ENCODE measurements around the gene USP38.
"Not testable (repeated sequence)": the region's sequence is repeated elsewhere in the genome, so short reads cannot be mapped to it uniquely, and the experiment has no call there.

The USP38 gene

DNA sequence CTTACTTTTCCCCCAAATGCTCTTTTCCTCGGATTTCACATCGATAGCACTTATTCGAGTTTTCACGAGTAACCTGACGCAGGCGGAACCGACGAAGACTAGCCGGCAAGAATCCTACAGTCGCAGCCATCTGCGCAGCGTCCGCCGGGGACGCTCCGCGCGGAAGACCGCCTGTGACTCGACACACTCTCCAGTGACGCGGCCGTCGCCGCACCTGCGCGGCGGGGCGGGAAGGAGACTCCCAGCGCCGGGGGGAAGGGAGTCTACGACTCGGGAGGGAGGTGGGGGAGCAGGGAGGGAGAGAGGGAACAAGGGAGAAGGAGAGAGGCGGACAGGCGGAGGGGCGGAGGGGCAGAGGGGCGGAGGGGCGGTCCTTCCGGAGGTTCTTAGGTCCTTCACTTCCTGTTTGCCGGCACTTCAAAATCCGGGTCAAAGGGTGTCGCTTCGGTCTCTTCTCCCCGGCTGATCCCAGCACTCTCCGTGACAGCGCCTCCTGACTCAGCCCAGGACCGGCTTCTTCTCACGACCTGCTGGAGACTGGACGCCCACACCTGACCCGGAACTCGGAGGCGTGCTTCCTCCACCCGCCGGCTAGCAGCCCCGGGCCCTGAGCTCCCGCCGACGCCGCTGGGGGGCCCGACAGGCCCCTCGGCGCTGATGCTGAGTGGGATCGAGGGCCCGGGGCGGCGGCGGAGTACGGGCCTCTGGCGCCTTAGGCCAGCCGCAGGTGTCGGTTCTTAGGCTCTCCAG lies at the start of gene USP38:
Gene USP38, plus strand, starts transcription at position 415 of the 750 bp plus-strand sequence. CDS start 534 bp downstream, outside the sequence.
- in situ Hi-C loops (cut with HindIII; ENCODE audit: low sequenced_read_pairs): no loop called here

GRCh38 chr4:143135358-143135757 lies 49.4 kb upstream of the USP38 start:
- in situ Hi-C loops (cut with HindIII; ENCODE audit: low sequenced_read_pairs): no loop called here

DNA sequence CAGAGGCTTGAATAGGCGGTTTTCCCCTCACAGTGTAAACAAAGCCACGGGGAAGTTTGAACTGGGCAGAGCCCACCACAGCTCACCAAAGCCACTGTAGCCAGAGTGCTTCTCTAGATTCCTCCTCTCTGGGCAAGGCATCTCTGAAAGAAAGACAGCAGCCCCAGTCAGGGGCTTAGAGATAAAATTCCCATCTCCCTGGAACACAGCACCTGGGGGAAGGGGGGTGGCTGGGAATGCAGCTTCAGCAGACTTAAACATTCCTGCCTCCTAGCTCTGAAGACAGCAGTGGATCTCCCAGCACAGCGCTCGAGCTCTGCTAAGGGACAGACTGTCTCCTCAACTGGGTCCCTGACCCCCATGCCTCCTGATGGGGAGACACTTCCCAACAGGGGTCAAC lies 44.0 kb upstream of the USP38 start:
- in situ Hi-C loops (cut with HindIII; ENCODE audit: low sequenced_read_pairs): no loop called here

DNA sequence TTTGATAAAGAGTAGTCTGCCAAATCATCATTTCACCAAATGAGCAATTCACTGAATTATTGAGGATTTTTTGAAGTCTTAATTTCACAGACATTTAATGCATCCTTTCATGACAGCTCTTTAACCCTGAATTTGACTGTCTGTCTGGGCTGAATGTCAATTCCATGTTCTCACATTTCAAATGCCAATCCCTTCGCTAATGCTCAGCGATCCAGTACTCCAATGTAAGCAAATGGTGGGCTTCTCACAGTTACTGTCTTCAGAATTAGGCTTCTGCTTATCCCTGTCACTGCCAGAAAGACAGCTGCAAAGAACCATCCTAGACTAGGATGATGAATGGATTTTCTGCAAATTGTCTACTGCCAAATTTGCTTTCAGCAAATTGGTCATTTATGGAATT lies 36.2 kb upstream of the USP38 start:
- in situ Hi-C loops (cut with HindIII; ENCODE audit: low sequenced_read_pairs): no loop called here

- in situ Hi-C loops (cut with HindIII; ENCODE audit: low sequenced_read_pairs): no loop called here
These were observed 27.9 kb upstream of the USP38 start for GRCh38 chr4:143156853-143157252.

- in situ Hi-C loops (cut with HindIII; ENCODE audit: low sequenced_read_pairs): no loop called here
These were observed 21.1 kb upstream of the USP38 start for GRCh38 chr4:143163614-143164013.

- in situ Hi-C loops (cut with HindIII; ENCODE audit: low sequenced_read_pairs): not testable (repeated sequence)
These were observed 18.0 kb upstream of the USP38 start for GRCh38 chr4:143166722-143167121.

DNA sequence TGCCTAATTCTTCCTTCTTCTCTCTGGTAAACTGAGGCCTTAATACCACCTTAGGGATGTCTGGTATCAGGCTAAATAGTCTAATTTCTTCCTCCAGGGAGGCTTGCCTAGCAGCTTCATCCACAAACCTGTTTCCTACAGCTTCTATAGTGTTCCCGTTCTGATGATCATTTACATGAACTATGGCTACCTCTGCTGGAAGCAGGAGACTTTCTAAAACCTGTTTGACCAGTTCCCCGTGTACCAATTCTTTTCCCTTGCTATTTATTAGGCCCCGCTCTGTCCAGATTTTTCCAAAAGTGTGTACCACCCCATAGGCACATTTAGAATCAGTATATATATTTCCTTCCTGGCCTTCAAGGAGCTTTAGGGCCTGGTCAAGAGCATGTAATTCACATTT lies 5.8 kb upstream of the USP38 start:
- in situ Hi-C loops (cut with HindIII; ENCODE audit: low sequenced_read_pairs): no loop called here

GRCh38 chr4:143183513-143184216 lies 1.1 kb upstream of the USP38 start:
- in situ Hi-C loops (cut with HindIII; ENCODE audit: low sequenced_read_pairs): no loop called here

DNA sequence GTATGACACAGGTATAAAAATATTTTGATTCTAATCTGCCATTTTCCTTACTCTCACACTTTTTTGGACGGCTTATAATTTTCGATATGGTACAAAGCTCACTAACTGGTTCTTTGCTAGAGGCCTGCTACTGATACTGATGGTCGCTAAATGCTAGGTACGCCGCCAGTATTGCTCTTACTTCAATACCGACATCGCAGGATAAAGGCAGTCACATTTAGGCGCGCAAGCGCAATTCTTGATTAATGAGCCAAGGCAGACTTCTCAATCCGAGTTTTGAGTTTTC lies 557 bp upstream of the USP38 start:
- in situ Hi-C loops (cut with HindIII; ENCODE audit: low sequenced_read_pairs): no loop called here

DNA sequence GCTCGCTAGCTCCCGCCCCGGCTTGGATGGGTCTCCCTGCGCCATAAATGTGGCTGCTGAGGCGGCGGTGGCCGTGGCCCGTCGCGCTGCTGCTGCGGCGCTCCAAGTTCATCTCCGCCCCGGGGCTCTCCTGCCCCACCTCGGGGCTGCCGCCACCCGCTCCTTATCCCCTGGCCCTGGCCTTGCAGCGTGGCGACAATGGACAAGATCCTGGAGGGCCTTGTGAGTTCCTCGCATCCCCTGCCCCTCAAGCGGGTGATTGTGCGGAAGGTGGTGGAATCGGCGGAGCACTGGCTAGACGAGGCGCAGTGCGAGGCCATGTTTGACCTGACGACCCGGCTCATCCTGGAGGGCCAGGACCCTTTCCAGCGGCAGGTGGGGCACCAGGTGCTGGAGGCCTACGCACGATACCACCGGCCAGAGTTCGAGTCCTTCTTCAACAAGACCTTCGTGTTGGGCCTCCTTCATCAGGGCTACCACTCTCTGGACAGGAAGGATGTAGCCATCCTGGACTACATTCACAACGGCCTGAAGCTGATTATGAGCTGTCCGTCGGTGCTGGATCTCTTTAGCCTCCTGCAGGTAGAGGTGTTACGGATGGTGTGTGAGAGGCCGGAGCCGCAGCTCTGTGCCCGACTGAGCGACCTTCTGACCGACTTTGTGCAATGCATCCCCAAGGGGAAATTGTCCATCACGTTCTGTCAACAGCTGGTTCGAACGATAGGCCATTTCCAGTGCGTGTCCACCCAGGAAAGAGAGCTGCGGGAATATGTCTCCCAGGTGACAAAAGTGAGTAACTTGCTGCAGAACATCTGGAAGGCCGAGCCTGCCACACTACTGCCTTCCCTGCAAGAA lies 763 bp downstream of the USP38 start:
- in situ Hi-C loops (cut with HindIII; ENCODE audit: low sequenced_read_pairs): no loop called here

- in situ Hi-C loops (cut with HindIII; ENCODE audit: low sequenced_read_pairs): no loop called here
These were observed 1.5 kb downstream of the USP38 start for GRCh38 chr4:143186212-143186611.

DNA sequence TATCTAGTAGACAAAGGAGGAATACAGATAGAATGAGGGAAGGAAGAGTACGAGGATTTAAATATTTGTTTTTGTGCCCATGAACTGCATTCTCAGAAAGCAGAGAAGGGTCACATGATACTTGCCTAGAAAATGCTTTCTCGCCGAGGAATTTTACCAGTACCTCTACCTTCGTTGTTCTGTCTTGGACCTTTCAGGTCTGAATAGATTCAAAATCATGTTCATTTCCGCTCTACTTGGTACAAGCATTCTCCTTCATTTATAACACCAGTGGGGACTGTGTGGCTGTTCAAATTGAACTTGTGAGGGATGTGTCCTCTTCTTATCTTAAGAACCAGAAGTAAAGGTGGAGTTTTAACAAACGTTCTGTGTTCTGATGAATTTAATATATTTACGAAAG lies 1.9 kb downstream of the USP38 start:
- in situ Hi-C loops (cut with HindIII; ENCODE audit: low sequenced_read_pairs): no loop called here

DNA sequence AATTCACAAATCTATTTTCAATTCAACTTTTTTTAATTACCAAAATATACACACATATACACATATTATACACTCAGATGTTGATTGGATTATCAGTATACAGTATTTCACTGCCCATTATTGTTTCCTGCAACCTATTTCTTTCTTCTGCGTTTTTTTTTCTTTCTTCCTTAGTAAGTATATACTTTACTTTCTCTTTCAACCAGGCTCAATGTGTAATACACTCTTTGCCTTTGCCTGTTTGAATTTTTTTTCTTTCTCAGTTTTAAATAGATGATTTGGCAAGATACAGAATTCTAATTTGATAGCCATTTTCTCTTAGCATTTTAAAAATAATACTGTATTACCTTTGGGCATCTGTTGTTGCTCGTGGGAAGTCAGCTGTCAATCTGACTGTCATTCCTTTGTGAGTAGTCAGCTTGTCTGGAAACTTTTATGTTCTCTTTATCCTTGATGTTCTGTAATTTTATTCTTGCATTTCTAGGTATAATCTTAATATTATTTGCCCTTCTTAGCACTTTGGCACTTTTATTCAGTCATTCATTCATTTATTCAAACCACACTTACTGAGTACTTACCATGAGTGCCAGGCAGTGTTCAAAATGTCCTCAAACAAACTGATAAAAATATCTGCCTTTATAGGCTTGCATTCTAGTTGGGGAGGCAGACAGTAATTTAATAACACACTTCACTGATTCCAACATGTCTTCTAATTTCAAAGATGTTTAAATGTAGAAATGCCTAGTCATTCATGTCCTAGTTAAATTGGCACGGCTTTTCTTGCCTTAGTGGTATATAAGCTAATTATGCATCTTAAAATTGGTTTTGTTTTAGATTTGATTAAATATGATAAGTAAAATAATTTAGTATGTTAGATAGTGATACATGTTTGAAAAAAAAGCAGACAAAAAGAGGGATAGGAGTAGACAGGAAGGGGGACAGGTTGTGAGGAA lies 3.7 kb downstream of the USP38 start:
- in situ Hi-C loops (cut with HindIII; ENCODE audit: low sequenced_read_pairs): no loop called here

DNA sequence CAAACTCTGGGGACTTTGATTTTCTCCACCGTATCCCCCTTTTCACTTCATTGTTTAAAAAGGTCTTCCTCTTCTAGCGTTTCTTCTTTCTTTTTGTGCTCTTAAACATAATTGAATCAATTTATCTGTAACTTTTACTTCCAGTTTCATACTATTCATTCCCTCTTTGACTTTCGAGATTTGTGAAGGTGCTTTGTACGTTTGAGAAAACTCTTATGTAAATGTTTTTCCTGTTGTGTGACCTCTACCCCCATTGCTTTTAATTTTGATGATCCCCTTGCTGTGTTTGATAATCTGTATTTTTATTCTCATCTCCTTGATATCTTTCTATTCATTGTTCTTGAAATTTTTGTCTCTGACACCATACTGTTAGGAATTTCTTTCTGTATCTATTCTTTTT lies 4.8 kb downstream of the USP38 start:
- in situ Hi-C loops (cut with HindIII; ENCODE audit: low sequenced_read_pairs): no loop called here

- in situ Hi-C loops (cut with HindIII; ENCODE audit: low sequenced_read_pairs): no loop called here
These were observed 10.9 kb downstream of the USP38 start for GRCh38 chr4:143195581-143195980.

DNA sequence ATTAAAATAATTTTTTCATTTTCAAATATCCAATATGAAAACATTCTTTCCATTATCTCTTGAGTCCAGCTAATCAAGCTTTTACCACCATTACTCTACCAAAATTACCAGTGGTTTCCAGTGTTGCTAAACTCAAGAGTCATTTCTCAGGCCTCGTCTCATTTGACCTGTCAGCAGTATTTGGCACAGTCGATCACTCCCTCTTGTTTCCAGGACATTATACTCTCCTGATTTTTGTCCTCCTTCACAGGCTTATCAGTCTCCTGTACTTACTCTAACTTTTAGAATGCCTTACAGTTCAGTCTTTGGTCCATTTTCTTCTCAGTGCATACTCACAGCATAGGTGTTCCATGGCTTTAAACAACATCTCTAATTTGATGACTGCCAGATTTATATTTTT lies 11.6 kb downstream of the USP38 start:
- in situ Hi-C loops (cut with HindIII; ENCODE audit: low sequenced_read_pairs): no loop called here

GRCh38 chr4:143199503-143199902 lies 14.8 kb downstream of the USP38 start:
- in situ Hi-C loops (cut with HindIII; ENCODE audit: low sequenced_read_pairs): no loop called here

- in situ Hi-C loops (cut with HindIII; ENCODE audit: low sequenced_read_pairs): no loop called here
These were observed 18.1 kb downstream of the USP38 start for GRCh38 chr4:143202824-143203223.

DNA sequence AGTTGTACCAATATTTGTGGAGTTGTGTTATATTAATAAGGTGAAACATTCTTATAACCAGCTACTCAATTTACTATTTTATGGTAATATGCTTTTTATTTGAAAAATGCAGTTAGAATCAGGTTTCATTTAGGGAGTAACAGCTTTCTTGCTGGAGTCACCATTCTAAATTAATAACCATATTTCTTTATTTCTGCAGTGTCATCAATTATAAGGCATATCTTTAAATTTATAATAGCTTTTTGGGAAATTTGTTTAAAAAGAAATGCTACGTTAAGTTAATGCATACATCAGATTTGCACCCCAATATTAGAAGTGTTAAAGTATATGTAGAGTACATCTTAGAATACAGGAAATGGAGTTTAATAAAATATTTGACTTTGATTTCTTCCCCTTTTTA lies 18.9 kb downstream of the USP38 start:
- in situ Hi-C loops (cut with HindIII; ENCODE audit: low sequenced_read_pairs): no loop called here

DNA sequence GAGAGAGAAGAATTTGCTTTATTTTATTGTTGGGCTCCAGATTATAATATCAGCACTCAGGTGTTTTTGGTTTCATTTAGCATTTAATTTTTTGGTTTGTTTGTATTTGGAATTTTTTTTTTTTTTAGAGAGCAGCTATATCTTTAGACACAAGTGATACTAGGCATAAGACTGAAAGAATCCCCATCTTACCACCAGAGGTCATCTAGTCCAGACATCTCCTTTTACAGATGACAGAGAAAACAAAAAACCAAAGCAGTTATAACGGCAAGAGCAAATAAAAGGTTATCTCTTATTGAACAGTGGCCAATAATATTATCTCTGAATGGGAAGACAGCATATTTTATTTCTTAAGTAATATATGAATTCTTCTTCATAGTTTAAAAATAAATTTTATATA lies 22.8 kb downstream of the USP38 start:
- in situ Hi-C loops (cut with HindIII; ENCODE audit: low sequenced_read_pairs): no loop called here
